ENCODE data around the gene ITPA.
"Not testable (repeated sequence)": the region's sequence is repeated elsewhere in the genome, so short reads cannot be mapped to it uniquely, and the experiment has no call there.

Gene ITPA

GRCh38 chr20:3208786-3209256 lies 477 bp upstream of the ITPA start:
- peak; percentile 14 to 19 for DNase-seq (ENCODE audit: low read depth in 2 of 2)

GRCh38 chr20:3209946-3210317 lies 634 bp downstream of the ITPA start:
- peak overlapping the region; percentile 87 to 95 for H3K4me3 ChIP-seq (replicated peaks in 1 of 2; ENCODE audit: low read depth in 2 of 2, low read length in 2 of 2)
- TF ChIP-seq CTCF (IDR thresholded peaks at IDR 0.05; ENCODE audit: low read depth, low read length): no peak
- peak; percentile 19 to 38 for DNase-seq (ENCODE audit: low read depth in 2 of 2)

More at GRCh38 chr20:3208786-3209256, 477 bp upstream of the ITPA start:
- peak overlapping the region; percentile 87 to 95 for H3K4me3 ChIP-seq (replicated peaks in 1 of 2; ENCODE audit: low read depth in 2 of 2, low read length in 2 of 2)
- no peak for TF ChIP-seq CTCF (IDR thresholded peaks at IDR 0.05; ENCODE audit: low read depth, low read length)

- DNase-seq (ENCODE audit: low read depth in 2 of 2): no peak
- no peak for TF ChIP-seq CTCF (IDR thresholded peaks at IDR 0.05; ENCODE audit: low read depth, low read length)
- H3K4me3 ChIP-seq (replicated peaks in 1 of 2; ENCODE audit: low read depth in 2 of 2, low read length in 2 of 2): peak overlapping the region; percentile 87 to 95
These were observed 1.0 kb downstream of the ITPA start for GRCh38 chr20:3210346-3210745.

GRCh38 chr20:3213226-3213625 lies 3.9 kb downstream of the ITPA start:
- no peak for TF ChIP-seq CTCF (IDR thresholded peaks at IDR 0.05; ENCODE audit: low read depth, low read length)
- H3K4me3 ChIP-seq (replicated peaks in 1 of 2; ENCODE audit: low read depth in 2 of 2, low read length in 2 of 2): no peak overlapping the region
- DNase-seq (ENCODE audit: low read depth in 2 of 2): no peak

GRCh38 chr20:3215359-3215917 lies 6.1 kb downstream of the ITPA start:
- DNase-seq (ENCODE audit: low read depth in 2 of 2): not testable (repeated sequence)

GRCh38 chr20:3218307-3218988 lies 9.2 kb downstream of the ITPA start:
- H3K4me3 ChIP-seq (replicated peaks in 1 of 2; ENCODE audit: low read depth in 2 of 2, low read length in 2 of 2): no peak overlapping the region
- TF ChIP-seq CTCF (IDR thresholded peaks at IDR 0.05; ENCODE audit: low read depth, low read length): peak; percentile 67
- peak; percentile 37 to 46 for DNase-seq (ENCODE audit: low read depth in 2 of 2)

More at GRCh38 chr20:3215359-3215917, 6.1 kb downstream of the ITPA start:
- H3K4me3 ChIP-seq (replicated peaks in 1 of 2; ENCODE audit: low read depth in 2 of 2, low read length in 2 of 2): not testable (repeated sequence)

GRCh38 chr20:3221398-3222226 lies 12.3 kb downstream of the ITPA start:
- H3K4me3 ChIP-seq (replicated peaks in 1 of 2; ENCODE audit: low read depth in 2 of 2, low read length in 2 of 2): no peak overlapping the region
- DNase-seq (ENCODE audit: low read depth in 2 of 2): no peak
- TF ChIP-seq CTCF (IDR thresholded peaks at IDR 0.05; ENCODE audit: low read depth, low read length): no peak

Measured in cardiac fibroblast (primary cell).